NCI-H2081 (cell line): ENCODE results near the gene ACIN1.

Experiments
- DNase-seq, 2 experiments: peaks; one replicate each; lab custom pipeline; 2025; lab: John Stamatoyannopoulos, UW

Gene ACIN1

GRCh38 chr14:23094666-23095195, at the start of gene ACIN1:
TSS of gene ACIN1 (minus strand) at chr14:23095136. CDS start at chr14:23095112, 24 bp downstream.
- DNase-seq: no peak

GRCh38 chr14:23143911-23144310, 49.0 kb upstream of the ACIN1 start:
- no peak for DNase-seq

- no peak for DNase-seq
Measured at GRCh38 chr14:23142826-23143225, 47.9 kb upstream of the ACIN1 start.

- peak; percentile 10 to 41 for DNase-seq
Measured at GRCh38 chr14:23141706-23142444, 46.9 kb upstream of the ACIN1 start.

GRCh38 chr14:23140371-23140770, 45.4 kb upstream of the ACIN1 start:
- DNase-seq: no peak

- DNase-seq: no peak
Measured at GRCh38 chr14:23139874-23140273, 44.9 kb upstream of the ACIN1 start.

GRCh38 chr14:23137813-23138535, 43.0 kb upstream of the ACIN1 start:
- DNase-seq: no peak

- DNase-seq: no peak
Measured at GRCh38 chr14:23137192-23137812, 42.4 kb upstream of the ACIN1 start.

- no peak for DNase-seq
Measured at GRCh38 chr14:23136566-23137133, 41.7 kb upstream of the ACIN1 start.

GRCh38 chr14:23132970-23133369, 38.0 kb upstream of the ACIN1 start:
- no peak for DNase-seq

GRCh38 chr14:23131482-23131881, 36.5 kb upstream of the ACIN1 start:
- no peak for DNase-seq

- no peak for DNase-seq
Measured at GRCh38 chr14:23130871-23131270, 35.9 kb upstream of the ACIN1 start.

- no peak for DNase-seq
Measured at GRCh38 chr14:23129759-23130316, 34.9 kb upstream of the ACIN1 start.

GRCh38 chr14:23128969-23129758, 34.2 kb upstream of the ACIN1 start:
- DNase-seq: no peak

- DNase-seq: no peak
Measured at GRCh38 chr14:23127861-23128260, 32.9 kb upstream of the ACIN1 start.

GRCh38 chr14:23126548-23127278, 31.8 kb upstream of the ACIN1 start:
- no peak for DNase-seq

GRCh38 chr14:23125933-23126524, 31.1 kb upstream of the ACIN1 start:
- no peak for DNase-seq

GRCh38 chr14:23125011-23125410, 30.1 kb upstream of the ACIN1 start:
- DNase-seq: no peak

GRCh38 chr14:23124337-23124954, 29.5 kb upstream of the ACIN1 start:
- DNase-seq: no peak

GRCh38 chr14:23123419-23123818, 28.5 kb upstream of the ACIN1 start:
- peak; percentile 10 to 33 for DNase-seq
